Epithelial cell of esophagus (primary cell): ENCODE measurements around the gene TSR1.

Experiments used
- DNase-seq: peaks from one replicate; pipeline ENCODE4 v3.0.0; 2010; ENCODE audit warnings: low read depth
- H3K4me3 ChIP-seq: 2 replicates; pipeline ENCODE4 v1.5.1; 2011; ENCODE audit warnings: mild to moderate bottlenecking, low read length, control low read depth
- TF ChIP-seq, protein P1 (sequence below): IDR thresholded peaks from 2 replicates; pipeline ENCODE4 v1.5.1; 2011; ENCODE audit warnings: low read depth, mild to moderate bottlenecking, low read length, control low read depth, inconsistent platforms; ENCODE audit not compliant: insufficient read depth; ENCODE audit errors: missing control alignments

The TSR1 gene

DNA sequence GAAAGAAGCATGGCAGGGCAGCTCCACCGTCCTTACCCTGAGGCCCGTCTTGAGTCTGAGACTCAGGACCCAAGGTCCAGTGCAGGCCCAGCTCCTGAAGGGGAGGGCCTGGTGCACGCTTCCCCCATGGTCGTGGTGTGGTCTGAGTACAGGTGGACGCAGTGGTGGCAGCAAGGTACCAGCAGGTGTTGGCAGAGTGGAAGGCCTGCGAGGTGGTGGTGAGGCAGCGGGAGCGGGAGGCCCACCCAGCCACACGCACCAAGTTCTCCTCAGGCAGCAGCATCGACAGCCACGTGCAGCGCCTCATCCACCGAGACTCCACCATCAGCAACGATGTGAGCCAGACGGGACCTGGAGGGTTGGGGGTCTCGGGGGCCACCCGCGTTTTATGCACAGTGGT is 36.9 kb upstream of the TSR1 start:
- TF ChIP-seq, protein P1, sequence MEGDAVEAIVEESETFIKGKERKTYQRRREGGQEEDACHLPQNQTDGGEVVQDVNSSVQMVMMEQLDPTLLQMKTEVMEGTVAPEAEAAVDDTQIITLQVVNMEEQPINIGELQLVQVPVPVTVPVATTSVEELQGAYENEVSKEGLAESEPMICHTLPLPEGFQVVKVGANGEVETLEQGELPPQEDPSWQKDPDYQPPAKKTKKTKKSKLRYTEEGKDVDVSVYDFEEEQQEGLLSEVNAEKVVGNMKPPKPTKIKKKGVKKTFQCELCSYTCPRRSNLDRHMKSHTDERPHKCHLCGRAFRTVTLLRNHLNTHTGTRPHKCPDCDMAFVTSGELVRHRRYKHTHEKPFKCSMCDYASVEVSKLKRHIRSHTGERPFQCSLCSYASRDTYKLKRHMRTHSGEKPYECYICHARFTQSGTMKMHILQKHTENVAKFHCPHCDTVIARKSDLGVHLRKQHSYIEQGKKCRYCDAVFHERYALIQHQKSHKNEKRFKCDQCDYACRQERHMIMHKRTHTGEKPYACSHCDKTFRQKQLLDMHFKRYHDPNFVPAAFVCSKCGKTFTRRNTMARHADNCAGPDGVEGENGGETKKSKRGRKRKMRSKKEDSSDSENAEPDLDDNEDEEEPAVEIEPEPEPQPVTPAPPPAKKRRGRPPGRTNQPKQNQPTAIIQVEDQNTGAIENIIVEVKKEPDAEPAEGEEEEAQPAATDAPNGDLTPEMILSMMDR, result no peak
- H3K4me3 ChIP-seq, result no peak overlapping the region
- DNase-seq, result no peak

DNA sequence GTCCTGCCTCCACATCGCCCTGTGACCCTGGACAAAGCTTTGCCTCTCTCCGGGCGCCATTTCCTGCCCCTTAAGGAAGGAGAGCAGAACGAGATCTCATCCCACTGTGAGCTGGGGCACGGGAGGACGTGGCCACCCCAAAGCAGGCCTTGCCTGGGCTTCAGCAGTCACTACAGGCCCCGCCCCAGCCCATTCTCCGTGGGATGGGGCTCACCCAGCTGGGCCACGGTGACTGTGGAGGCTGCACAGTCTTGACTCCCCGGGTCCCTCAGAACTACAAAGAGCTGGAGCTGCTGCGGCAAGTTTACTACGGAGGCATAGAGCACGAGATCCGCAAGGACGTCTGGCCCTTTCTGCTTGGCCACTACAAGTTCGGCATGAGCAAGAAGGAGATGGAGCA is 36.4 kb upstream of the TSR1 start:
- TF ChIP-seq, protein P1, result no peak
- no peak for DNase-seq
- H3K4me3 ChIP-seq, result no peak overlapping the region

DNA sequence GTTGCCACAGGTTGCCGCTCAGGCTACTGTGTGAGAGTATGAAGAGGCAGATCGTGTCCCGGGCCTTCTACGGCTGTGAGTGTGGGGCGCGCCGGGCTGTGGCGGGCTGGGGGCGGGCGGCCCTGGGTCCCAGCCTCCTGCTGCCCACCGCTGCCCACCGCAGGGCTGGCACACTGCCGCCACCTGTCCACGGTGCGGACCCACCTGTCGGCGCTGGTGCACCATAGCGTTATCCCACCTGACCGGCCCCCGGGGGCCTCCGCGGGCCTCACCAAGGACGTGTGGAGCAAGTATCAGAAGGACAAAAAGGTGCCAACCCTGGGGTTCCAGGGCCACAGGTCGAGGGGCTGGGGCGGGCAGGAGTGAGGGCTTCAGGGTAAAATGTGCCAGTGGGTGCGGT is 35.9 kb upstream of the TSR1 start:
- H3K4me3 ChIP-seq, result no peak overlapping the region
- TF ChIP-seq, protein P1, result no peak
- no peak for DNase-seq

DNA sequence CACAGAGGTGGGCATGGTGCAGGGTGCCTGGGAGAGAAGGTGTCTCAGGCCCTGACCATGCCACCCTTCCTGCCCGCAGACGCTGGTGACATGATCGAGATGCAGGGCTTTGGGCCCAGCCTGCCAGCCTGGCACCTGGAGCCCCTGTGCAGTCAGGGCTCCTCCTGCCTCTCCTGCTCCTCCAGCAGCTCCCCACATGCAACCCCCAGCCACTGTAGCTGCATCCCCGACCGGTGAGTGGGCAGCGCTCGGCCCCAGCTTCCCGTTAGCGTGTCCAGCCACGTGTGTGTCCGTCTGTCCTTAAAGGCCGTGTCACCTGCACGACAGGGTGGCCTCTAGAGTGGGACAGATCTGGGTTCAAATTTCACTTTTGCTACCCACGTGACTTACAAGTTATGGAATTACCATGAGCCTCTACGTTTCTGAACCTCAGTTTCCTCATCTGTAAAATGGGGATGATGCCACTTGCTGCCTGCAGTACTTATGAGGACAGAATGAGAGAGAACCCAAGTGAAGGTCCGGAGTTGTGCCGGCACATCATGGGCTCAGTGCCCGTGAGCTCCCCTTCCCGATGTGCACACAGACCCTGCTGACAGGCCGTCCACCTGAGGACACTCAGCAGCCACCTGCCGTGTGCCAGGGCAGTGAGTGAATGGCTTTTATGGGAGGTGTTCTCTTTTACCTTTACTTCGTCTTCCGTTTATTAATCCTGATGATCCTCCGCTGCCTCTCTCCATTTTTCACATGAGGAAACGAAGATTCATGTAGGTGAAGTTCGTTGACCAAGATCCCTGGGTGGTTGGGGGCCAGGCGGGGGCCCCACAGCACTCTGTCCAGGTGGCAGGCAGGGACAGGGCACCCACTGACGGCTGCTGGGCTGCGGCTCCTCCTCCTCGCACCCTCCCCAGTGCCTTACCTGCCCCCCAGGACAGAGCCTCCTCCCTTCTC is 35.2 kb upstream of the TSR1 start:
- TF ChIP-seq, protein P1, result no peak
- no peak overlapping the region for H3K4me3 ChIP-seq
- DNase-seq, result no peak

DNA sequence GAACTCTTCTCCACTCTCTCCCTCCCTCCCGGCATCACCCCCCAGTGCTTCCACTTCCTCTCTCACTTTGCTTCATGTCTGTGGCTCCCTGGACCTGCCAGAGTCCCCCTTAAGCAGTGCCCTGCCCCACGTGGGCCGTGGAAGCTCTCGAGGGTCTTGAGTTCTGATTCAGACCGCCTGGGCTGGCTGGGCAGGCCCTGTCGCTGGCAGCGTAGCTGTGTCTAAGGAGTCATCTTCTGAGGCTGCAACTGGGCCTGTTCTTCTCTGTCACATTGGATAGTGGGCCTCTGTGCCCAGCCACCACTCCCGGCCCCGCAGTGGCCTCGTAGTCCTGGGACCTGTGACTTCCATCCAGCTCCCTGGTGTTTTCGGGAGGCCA is 33.9 kb upstream of the TSR1 start:
- TF ChIP-seq, protein P1, result no peak
- no peak overlapping the region for H3K4me3 ChIP-seq
- no peak for DNase-seq

DNA sequence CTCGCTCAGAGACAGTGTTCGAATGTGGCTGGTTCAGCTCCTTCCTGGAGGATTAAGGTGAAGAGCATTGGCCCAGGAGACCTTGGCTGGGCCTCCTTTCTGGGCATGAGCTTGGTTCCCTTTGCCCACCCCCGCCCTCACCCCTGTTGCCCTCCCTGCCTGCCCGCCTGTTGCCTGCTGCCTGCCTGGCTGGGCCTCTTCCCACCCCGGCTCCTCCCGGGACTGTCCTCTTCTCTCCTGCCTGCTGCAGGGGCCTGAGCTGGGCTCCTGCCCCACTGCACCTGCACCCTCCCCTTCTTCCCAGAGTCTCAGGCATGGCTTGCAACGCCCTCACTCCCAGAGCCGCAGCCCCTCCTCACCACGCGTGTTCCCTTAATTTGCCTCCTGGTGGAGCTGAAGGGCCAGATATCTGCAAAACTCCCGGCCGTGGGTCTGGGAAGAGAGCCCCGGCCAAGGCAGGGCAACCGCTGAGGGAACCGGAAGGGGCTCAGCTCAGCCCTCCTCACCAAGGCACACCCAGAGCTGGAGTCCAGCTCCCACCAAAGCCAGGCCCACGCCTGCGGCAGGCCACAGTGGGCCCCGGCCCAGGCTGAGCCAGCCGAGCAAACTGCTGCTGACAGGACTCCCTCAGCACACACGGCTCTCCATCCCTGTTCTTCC is 33.4 kb upstream of the TSR1 start:
- no peak overlapping the region for H3K4me3 ChIP-seq
- TF ChIP-seq, protein P1, result no peak
- no peak for DNase-seq

DNA sequence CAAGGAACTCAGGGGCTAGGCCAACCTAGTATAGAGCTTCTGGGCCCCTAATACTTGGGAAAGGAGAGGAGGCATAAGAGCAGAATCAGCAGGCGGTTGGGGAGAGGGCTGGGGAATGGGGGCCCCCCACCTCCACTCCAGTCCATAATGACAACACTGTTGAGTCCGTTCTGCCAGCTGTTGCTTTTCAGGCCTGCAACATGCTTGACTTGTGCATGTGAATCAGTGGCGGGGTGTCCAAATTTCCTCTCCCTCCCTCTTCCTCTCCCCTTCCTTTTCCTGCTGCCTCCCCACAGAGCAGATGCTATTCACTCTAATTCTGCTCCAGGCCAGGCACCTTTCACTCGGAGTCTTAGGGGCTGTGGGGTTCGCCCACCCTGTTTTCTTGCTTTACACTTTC is 32.8 kb upstream of the TSR1 start:
- TF ChIP-seq, protein P1, result no peak
- no peak for DNase-seq
- no peak overlapping the region for H3K4me3 ChIP-seq
